ENCODE results near the gene RDM1.

- TF ChIP-seq EP300 (IDR thresholded peaks at IDR 0.05) (no peak), POLR2AphosphoS5 (IDR thresholded peaks at IDR 0.05) (no peak), CTCF (IDR thresholded peaks at IDR 0.05) (no peak)
Measured at GRCh38 chr17:35900708-35901480, 29.7 kb downstream of the RDM1 start.
